Left lobe of liver (tissue), 2 donors: ENCODE data around the gene SERPINI2. TPM values are rescaled to one million over a fixed set of nuclear protein-coding genes. Genes with fewer than 3 reads are reported as not detected.
A peak's percentile ranks its signal among the peaks of the same experiment; 100 is the strongest.

ENCODE experiments used
- ATAC-seq: fragments of 200-7000 bp; cut with Tn5 transposase; one replicate; pipeline ENCODE4 v1.9.1; 2020; ENCODE audit warnings: mild to moderate bottlenecking, moderate library complexity
- DNase-seq: peaks from one replicate; pipeline ENCODE4 v3.0.0-alpha.2; 2020; ENCODE audit warnings: low spot score
- total RNA-seq: library from RNA; stranded (reverse); gene quantifications from one replicate; pipeline ENCODE4 v1.2.1, GENCODE V29; 2021
- donor health status: DM: no; HTN: no; CAD: no; lungs with moderate emphysema.
- donor health status: DM: no; HTN: yes; CAD: no.

SERPINI2 gene, protein sequence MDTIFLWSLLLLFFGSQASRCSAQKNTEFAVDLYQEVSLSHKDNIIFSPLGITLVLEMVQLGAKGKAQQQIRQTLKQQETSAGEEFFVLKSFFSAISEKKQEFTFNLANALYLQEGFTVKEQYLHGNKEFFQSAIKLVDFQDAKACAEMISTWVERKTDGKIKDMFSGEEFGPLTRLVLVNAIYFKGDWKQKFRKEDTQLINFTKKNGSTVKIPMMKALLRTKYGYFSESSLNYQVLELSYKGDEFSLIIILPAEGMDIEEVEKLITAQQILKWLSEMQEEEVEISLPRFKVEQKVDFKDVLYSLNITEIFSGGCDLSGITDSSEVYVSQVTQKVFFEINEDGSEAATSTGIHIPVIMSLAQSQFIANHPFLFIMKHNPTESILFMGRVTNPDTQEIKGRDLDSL
- 0.15 TPM for total RNA-seq

DNA sequence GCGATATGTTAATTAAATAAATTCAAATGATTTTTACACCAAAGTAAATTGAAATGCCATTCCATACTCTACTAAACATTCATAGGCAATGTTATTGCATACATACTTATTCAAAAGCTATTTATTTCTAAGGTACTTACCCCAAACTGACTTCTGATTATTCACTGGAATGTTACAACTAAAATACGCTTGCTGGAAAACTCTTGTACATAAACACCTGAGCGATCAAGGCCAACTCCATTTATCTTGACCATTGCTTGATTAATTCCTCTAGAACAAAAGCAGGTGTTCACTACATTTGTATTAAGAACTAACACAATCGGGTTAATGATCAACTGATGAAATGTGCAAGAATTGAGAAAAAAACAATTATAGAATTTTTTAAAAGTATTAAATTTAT, at the start of gene SERPINI2:
TSS of gene SERPINI2 (minus strand) at position 180 of the 400 bp plus-strand sequence. CDS start 2,208 bp downstream, outside the sequence.
- no peak for ATAC-seq
- no peak for DNase-seq

DNA sequence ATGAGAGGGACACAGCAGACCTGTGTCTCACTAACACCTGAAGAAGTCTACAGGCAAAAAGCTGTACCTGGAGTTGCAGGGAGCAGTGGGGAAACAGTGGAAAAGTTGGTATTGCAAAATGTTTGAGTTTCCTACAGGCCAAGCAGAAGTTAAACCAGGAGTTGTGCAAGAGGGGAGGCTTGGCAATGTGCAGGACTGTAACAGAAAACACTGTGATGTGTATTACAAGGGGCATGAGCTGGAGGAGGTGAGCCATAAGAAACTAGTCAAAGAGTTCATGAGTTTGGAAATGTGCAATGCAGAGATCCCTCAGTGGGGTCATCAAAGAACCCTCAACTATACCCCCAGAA, 47.1 kb upstream of the SERPINI2 start:
- peak; percentile 69 for ATAC-seq
- DNase-seq: no peak

GRCh38 chr3:167520266-167521005, 46.6 kb upstream of the SERPINI2 start:
- ATAC-seq: no peak
- no peak for DNase-seq

DNA sequence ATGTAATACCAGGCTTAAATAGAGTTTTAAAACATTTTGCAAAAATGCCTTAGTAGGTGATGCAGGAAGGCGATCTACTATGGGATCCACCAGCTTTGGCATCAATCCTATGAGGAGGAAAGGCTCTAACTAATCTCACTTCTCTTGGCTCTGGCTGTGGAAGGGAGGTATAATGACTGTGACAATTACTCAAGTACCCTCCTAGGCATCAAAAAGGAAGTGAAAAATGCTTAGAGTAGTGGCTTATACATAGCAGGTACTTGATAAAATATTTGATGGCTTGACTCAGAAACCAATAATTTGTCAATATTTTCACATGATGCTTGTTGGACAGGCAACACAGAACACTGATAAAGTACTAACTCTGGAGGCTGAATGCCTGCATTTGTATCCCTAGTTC, 34.1 kb upstream of the SERPINI2 start:
- ATAC-seq (no peak), DNase-seq (no peak)

- DNase-seq (no peak), ATAC-seq (no peak)
Measured at GRCh38 chr3:167502401-167502800, 28.6 kb upstream of the SERPINI2 start.

DNA sequence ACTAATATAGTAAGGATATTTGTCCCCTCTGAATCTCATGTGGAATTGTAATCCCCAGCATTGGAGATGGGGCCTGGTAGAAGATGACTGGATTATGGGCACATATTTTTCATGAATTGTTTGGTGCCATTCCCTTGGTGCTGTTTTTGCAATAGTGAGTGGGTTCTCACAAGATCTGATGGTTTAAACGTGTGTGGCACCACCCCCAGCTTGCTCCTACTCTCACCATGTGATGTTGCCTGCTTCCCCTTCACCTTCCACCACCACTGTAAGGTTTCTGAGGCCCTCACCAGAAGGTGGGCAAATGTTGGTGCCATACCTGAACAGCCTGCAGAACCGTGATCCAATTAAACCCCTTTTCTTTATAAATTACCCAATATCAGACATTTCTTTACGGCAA, 28.1 kb upstream of the SERPINI2 start:
- ATAC-seq (no peak), DNase-seq (no peak)

GRCh38 chr3:167497903-167498302, 24.1 kb upstream of the SERPINI2 start:
- ATAC-seq (no peak), DNase-seq (no peak)

GRCh38 chr3:167493244-167493643, 19.4 kb upstream of the SERPINI2 start:
- DNase-seq (no peak), ATAC-seq (no peak)

GRCh38 chr3:167491621-167492020, 17.8 kb upstream of the SERPINI2 start:
- ATAC-seq (no peak), DNase-seq (no peak)

GRCh38 chr3:167489571-167489970, 15.7 kb upstream of the SERPINI2 start:
- no peak for DNase-seq
- no peak for ATAC-seq

- DNase-seq (no peak), ATAC-seq (no peak)
Measured at GRCh38 chr3:167487556-167487955, 13.7 kb upstream of the SERPINI2 start.

GRCh38 chr3:167484551-167484950, 10.7 kb upstream of the SERPINI2 start:
- DNase-seq (no peak), ATAC-seq (no peak)

DNA sequence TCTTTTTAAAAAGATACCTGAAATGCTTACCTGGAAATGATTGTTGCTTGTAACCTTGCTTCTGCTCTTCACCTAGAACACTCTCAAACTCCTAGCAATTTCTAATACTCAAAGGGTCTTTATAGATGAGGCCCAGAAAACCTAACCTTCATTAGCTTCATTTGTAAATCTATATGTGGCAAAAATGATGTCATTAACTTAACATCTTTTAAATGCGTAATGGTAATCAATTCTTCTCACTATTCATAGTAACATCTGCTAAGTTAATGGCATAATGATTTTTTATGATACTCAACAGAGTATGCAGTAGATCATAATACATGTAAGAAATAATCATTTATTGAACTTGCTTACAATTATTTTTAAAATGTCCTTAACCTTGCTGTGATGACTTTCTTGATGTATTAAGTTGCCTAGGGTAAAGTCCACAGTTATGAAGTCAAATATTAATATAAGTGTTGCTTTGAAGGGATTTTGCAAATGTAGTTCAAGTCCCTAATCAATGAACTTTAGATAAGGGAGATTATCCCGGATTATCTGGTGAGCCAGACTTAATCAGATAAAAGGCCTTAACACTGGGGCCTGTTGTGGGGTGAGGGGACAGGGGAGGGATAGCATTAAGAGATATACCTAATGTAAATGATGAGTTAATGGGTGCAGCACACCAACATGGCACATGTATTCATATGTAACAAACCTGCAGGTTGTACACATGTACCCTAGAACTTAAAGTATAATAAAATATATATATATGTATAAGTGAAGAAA, 10.1 kb upstream of the SERPINI2 start:
- no peak for DNase-seq
- ATAC-seq: no peak

DNA sequence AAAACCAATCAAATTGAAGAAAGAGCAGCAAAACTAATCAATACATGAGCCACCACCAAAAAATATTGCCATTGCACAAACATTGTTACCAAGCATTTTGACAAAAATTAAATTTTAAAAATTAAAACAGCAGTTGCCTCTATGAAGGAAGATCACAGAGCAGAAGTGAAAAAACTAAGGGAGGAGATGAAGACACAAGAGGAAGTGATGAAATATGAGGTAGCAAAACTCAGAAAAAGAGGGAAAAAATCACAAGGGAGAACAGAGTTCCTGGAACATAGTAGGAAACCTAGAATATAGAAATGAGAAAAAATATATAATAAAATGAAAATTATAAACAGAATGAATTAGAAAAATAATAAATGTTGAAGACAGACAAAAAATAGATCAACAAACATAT, 7.3 kb upstream of the SERPINI2 start:
- no peak for DNase-seq
- ATAC-seq: no peak

DNA sequence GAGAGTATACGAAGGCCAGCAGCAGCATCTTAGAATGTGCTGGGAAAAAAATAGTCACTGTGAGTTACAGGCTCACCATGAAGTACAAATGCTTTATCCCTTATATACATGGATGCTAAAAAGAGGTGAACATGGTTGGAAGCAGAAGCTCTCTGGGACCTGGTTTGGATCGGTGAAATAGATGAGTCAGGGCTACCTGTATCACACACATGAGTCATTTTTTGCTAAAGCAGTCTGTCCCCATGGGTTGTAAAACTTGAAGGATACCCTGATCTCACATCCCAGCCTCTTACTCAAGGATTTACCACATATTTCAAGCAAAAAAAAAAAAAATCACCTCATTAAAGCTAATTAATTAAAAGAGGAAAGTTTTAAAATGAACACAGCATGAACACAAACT, 6.9 kb upstream of the SERPINI2 start:
- ATAC-seq (no peak), DNase-seq (no peak)

- DNase-seq (no peak), ATAC-seq (no peak)
Measured at GRCh38 chr3:167469381-167469780, 4.5 kb downstream of the SERPINI2 start.

DNA sequence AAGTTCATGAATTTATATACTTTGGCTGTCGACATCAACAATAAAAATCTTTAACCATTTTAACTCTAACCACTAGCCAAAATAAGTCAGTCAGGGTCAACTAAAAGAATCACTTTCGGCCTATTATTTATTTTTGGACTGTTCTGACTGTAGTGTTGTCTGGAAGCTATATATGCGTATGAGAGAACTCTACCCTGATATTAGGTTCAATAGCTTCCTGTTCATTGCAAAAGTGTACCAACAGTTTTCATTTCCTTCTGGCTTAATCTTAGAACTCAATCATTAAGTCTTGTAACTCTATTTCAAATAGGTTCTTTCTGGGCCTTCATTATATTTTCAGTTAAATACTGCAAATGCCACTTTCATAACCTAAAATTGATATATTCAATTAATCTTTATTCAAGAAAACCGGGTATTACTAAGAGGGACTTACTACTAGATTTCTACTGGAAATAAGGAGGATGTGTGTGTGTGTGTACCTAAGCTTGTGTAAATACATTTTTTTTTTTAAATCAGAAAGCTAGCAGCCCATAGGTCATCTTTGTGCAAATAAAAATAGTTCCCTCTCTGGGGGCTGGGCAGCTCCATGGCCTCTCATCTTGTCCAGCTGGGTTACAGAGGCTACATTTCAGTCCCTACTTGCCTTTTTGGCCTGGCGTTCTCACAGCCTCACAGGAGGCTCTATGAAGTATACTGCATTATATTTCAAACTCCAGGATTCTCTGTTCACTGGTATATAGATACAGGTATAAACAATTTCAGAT, 5.8 kb downstream of the SERPINI2 start:
- ATAC-seq: no peak
- no peak for DNase-seq

DNA sequence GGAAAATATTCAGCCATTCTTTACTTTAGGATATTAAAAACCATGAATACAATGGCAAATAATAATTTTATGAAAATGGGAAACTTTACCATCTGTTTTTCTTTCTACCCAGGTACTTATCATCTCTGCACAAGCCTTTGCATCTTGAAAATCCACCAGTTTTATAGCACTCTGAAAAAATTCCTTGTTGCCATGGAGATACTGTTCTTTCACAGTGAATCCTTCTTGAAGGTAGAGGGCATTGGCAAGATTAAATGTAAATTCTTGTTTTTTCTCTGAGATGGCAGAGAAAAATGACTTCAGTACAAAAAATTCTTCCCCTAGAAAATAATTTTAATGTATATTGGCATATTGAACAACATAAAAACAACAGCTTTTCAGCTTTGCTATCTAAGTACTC, 6.9 kb downstream of the SERPINI2 start:
- no peak for ATAC-seq

DNA sequence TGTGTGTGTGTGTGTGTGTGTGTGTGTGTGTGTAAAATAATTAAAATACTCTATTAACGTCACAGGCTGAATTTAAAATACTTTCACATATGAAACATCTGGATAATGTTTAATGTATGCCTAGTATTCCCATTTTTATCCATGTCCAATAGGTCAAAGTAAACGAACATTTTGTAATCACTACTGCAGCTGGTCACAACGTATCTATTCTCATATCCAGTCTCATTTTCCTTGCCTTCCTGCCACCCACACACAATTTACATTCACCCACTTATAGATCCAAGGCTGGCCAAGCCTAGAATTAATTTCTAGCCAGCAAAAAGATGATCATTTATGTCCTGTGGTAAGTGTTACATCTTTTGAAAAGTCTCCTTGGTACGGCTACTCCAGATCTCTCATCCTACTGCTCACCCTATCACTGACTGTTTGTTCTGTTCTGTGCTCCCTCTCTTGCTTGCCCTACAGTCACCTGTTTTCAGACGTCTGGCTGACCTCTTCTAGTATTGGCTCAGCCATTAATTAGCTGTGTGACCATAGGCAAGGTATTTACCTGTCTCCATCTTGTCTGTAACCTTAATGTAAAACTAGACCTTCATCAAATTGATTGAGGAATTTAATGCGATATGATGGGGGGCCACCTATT, 17.6 kb downstream of the SERPINI2 start:
- ATAC-seq: no peak
- DNase-seq: no peak

More for the DNA sequence above, 6.9 kb downstream of the SERPINI2 start:
- DNase-seq: no peak

DNA sequence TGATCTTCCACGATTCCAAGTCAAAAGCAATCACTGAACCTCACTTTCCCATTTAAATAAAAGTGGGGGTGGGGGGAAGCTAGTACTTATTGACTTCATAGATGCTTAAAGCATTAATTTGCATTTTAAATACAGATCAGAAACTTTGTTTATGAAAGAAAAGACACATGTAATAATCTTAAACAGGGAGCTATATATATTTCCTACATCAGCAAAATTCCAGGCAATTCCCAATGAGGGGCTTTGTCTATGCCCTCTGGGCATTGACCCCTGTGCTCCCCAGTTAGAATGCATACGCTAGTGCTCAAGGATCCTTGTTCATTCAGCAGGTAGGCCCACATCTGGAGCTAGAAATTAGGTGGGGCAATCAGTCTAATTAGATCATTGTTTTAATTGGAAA, 20.0 kb downstream of the SERPINI2 start:
- DNase-seq (no peak), ATAC-seq (no peak)
